Measurements from ENCODE around the gene ETNK1.

DNA sequence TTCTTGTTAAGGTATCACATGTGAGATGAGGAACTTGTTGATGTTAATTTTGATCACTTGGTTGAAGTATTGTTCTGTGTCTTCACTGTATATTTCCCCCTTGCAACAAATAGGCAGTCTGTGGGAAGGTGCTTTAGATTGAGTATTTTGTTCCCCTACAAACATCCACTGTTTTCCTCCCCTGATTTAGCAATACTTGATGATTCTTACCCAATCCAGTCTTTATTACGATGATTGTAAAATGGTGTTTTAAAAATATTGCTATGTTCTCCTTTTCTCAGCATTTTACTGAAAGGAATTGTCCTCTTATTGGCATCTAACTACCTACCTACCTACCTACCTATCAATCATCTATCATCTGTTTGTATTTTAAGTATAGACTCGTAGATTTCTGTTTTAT is 66.3 kb downstream of the ETNK1 start:
- no peak for TF ChIP-seq OSR1 (CRISPR knock-in tag; IDR thresholded peaks at IDR 0.05)
- no peak for TF ChIP-seq PPARA (CRISPR knock-in tag; IDR thresholded peaks at IDR 0.05; ENCODE audit: borderline replicate concordance)
- TF ChIP-seq, protein P1, sequence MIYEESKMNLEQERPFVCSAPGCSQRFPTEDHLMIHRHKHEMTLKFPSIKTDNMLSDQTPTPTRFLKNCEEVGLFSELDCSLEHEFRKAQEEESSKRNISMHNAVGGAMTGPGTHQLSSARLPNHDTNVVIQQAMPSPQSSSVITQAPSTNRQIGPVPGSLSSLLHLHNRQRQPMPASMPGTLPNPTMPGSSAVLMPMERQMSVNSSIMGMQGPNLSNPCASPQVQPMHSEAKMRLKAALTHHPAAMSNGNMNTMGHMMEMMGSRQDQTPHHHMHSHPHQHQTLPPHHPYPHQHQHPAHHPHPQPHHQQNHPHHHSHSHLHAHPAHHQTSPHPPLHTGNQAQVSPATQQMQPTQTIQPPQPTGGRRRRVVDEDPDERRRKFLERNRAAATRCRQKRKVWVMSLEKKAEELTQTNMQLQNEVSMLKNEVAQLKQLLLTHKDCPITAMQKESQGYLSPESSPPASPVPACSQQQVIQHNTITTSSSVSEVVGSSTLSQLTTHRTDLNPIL (CRISPR knock-in tag; IDR thresholded peaks at IDR 0.05; ENCODE audit: low read depth): no peak
- TF ChIP-seq, protein P2, sequence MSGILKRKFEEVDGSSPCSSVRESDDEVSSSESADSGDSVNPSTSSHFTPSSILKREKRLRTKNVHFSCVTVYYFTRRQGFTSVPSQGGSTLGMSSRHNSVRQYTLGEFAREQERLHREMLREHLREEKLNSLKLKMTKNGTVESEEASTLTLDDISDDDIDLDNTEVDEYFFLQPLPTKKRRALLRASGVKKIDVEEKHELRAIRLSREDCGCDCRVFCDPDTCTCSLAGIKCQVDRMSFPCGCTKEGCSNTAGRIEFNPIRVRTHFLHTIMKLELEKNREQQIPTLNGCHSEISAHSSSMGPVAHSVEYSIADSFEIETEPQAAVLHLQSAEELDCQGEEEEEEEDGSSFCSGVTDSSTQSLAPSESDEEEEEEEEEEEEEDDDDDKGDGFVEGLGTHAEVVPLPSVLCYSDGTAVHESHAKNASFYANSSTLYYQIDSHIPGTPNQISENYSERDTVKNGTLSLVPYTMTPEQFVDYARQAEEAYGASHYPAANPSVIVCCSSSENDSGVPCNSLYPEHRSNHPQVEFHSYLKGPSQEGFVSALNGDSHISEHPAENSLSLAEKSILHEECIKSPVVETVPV (CRISPR knock-in tag; IDR thresholded peaks at IDR 0.05): no peak
- TF ChIP-seq, protein P3, sequence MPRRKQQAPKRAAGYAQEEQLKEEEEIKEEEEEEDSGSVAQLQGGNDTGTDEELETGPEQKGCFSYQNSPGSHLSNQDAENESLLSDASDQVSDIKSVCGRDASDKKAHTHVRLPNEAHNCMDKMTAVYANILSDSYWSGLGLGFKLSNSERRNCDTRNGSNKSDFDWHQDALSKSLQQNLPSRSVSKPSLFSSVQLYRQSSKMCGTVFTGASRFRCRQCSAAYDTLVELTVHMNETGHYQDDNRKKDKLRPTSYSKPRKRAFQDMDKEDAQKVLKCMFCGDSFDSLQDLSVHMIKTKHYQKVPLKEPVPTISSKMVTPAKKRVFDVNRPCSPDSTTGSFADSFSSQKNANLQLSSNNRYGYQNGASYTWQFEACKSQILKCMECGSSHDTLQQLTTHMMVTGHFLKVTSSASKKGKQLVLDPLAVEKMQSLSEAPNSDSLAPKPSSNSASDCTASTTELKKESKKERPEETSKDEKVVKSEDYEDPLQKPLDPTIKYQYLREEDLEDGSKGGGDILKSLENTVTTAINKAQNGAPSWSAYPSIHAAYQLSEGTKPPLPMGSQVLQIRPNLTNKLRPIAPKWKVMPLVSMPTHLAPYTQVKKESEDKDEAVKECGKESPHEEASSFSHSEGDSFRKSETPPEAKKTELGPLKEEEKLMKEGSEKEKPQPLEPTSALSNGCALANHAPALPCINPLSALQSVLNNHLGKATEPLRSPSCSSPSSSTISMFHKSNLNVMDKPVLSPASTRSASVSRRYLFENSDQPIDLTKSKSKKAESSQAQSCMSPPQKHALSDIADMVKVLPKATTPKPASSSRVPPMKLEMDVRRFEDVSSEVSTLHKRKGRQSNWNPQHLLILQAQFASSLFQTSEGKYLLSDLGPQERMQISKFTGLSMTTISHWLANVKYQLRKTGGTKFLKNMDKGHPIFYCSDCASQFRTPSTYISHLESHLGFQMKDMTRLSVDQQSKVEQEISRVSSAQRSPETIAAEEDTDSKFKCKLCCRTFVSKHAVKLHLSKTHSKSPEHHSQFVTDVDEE (CRISPR knock-in tag; IDR thresholded peaks at IDR 0.05): no peak
- TF ChIP-seq, protein P4, sequence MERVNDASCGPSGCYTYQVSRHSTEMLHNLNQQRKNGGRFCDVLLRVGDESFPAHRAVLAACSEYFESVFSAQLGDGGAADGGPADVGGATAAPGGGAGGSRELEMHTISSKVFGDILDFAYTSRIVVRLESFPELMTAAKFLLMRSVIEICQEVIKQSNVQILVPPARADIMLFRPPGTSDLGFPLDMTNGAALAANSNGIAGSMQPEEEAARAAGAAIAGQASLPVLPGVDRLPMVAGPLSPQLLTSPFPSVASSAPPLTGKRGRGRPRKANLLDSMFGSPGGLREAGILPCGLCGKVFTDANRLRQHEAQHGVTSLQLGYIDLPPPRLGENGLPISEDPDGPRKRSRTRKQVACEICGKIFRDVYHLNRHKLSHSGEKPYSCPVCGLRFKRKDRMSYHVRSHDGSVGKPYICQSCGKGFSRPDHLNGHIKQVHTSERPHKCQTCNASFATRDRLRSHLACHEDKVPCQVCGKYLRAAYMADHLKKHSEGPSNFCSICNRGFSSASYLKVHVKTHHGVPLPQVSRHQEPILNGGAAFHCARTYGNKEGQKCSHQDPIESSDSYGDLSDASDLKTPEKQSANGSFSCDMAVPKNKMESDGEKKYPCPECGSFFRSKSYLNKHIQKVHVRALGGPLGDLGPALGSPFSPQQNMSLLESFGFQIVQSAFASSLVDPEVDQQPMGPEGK (CRISPR knock-in tag; IDR thresholded peaks at IDR 0.05; ENCODE audit: borderline replicate concordance): no peak
- TF ChIP-seq CSDC2 (CRISPR knock-in tag; IDR thresholded peaks at IDR 0.05): no peak
